Spleen (tissue), 11 donors: ENCODE measurements around the gene MAP4K3. TPM values are rescaled to one million over a fixed set of nuclear protein-coding genes. Genes with fewer than 3 reads are reported as not detected.

Experiments
- DNase-seq: peaks from one replicate; pipeline ENCODE4 v3.0.0-alpha.2; 2020
- H3K27ac ChIP-seq, 8 donors: fragments of 200-600 bp; sonication (generic) in 7 of 8; 1 replicate in 4 of 8; 2 replicates in 4 of 8; pipeline versions ENCODE4 v1.5.0 to v1.8.0; 2016 to 2021; ENCODE audit warnings: inconsistent platforms in 4 of 8, mild to moderate bottlenecking in 4 of 8, moderate library complexity in 1 of 8
- H3K27me3 ChIP-seq, 7 donors: fragments of 200-600 bp; sonication (generic) in 6 of 7; replicated peaks in 1 of 7; 1 replicate in 4 of 7; 2 replicates in 3 of 7; pipeline versions ENCODE4 v1.5.0 to v1.8.0; 2016 to 2021; ENCODE audit warnings: inconsistent platforms in 3 of 7, mild to moderate bottlenecking in 1 of 7
- H3K36me3 ChIP-seq, 6 donors: fragments of 200-600 bp; sonication (generic) in 5 of 6; 1 replicate in 4 of 6; 2 replicates in 2 of 6; pipeline versions ENCODE4 v1.5.0 to v1.8.0; 2016 to 2021; ENCODE audit warnings: inconsistent platforms in 2 of 6
- H3K4me1 ChIP-seq, 6 donors: fragments of 200-600 bp; sonication (generic) in 5 of 6; 1 replicate in 3 of 6; 2 replicates in 3 of 6; pipeline versions ENCODE4 v1.5.0 to v1.8.0; 2016 to 2021; ENCODE audit warnings: inconsistent platforms in 3 of 6
- H3K4me3 ChIP-seq, 8 donors: fragments of 200-600 bp; sonication (generic) in 7 of 8; 1 replicate in 4 of 8; 2 replicates in 4 of 8; pipeline versions ENCODE4 v1.5.0 to v1.8.0; 2016 to 2021; ENCODE audit warnings: inconsistent platforms in 4 of 8, mild to moderate bottlenecking in 4 of 8, moderate library complexity in 2 of 8
- H3K9me3 ChIP-seq, 8 donors: fragments of 200-600 bp; sonication (generic) in 7 of 8; 1 replicate in 4 of 8; 2 replicates in 4 of 8; pipeline versions ENCODE4 v1.5.0 to v1.8.0; 2016 to 2021; ENCODE audit warnings: inconsistent platforms in 4 of 8
- CTCF ChIP-seq, 11 experiments: fragments of 200-600 bp in 7 of 11; fragments of 450-650 bp in 4 of 11; sonication (generic) in 4 of 11; IDR thresholded peaks in 8 of 11; conservative IDR thresholded peaks in 3 of 11; 1 replicate in 7 of 11; 2 replicates in 4 of 11; pipeline versions ENCODE4 v1.4.0 to v1.8.0; 2016 to 2021; ENCODE audit warnings: antibody characterized with exemption in 11 of 11, inconsistent platforms in 4 of 11, mild to moderate bottlenecking in 1 of 11
- POLR2A ChIP-seq, 3 donors: fragments of 450-650 bp; IDR thresholded peaks; one replicate each; pipeline ENCODE4 v1.5.1; 2017; ENCODE audit warnings: antibody characterized with exemption in 3 of 3, mild to moderate bottlenecking in 1 of 3
- POLR2AphosphoS5 ChIP-seq, 3 donors: sonication (generic); formaldehyde crosslinking; IDR thresholded peaks; one replicate each; pipeline ENCODE4 v1.5.1; 2017; ENCODE audit warnings: antibody characterized with exemption in 3 of 3
- WGBS, 5 donors: extraction: QIAGEN DNeasy Blood & Tissue Kit in 3 of 5; methylation state at CpG; one replicate each; pipeline versions ENCODE4 v1.1.5 to v1.1.7; 2013 to 2018; 5-methylcytosine and 5-hydroxymethylcytosine counted together
- intact Hi-C: fragments of 100-400 bp; cut with DNase I; formaldehyde crosslinking; loops from one replicate; pipeline ENCODE4 v1.15.0; 2023; ENCODE audit warnings: low total_unique reads
- polyA plus RNA-seq, 3 donors: library from polyadenylated mRNA; stranded (reverse); fragments of 200-250 nt; gene quantifications; one replicate each; pipeline ENCODE4 v1.2.1, GENCODE V29; 2013
- total RNA-seq, 7 donors: library from RNA; depleted of rRNA in 3 of 7; stranded (reverse); fragments of >200 nt in 3 of 7; fragmentation: NEBNext Ultra II Directional in 4 of 7; extraction: Animal tissue kit (Norgen Biotek cat#: 25700) in 4 of 7; gene quantifications; one replicate each; pipeline versions ENCODE4 v1.1.0 to v1.2.1, GENCODE V29; 2016 to 2021
- donor health status: healthy with polysubstance abuse.
- donor health status: DM: no; HTN: no; CAD: no; lungs with moderate emphysema.
- donor health status: DM: no; HTN: no; CAD: no.
- donor health status: Bipolar disorder and iron deficiency.
- donor health status: healthy.
- donor health status: DM: no; HTN: no; CAD: no.
- donor health status: DM: yes; HTN: yes; CAD: no.

MAP4K3 gene
- total and polyA plus RNA-seq, 10 donors, result 5.8 to 49.5 (median 32.6) TPM

GRCh38 chr2:39269941-39270340, 167.1 kb downstream of the MAP4K3 start:
- WGBS, 5 donors, result 90 to 95% (median 92%) methylated on average over 3 of the region's 3 CpGs
- Histone ChIP-seq H3K4me1 (peaks cover 5 to 19% (median 15%) of the 10 kb centered on the region in 6 donors), H3K9me3 (no peaks in the 10 kb centered on the region), H3K27ac (no peak overlapping the region), H3K27me3 (no peaks in the 10 kb centered on the region), H3K36me3 (peaks cover 0 to 45% (median 3%) of the 10 kb centered on the region in 6 donors), H3K4me3 (no peak overlapping the region)
- TF ChIP-seq POLR2AphosphoS5 (IDR thresholded peaks at IDR 0.05), result no peak
- no peak for TF ChIP-seq POLR2A (IDR thresholded peaks at IDR 0.05)
- no peak for TF ChIP-seq CTCF (IDR thresholded peaks at IDR 0.05 in 8 of 11, conservative IDR thresholded peaks at IDR 0.05 in 3 of 11)
- no peak for DNase-seq
- intact Hi-C loops, result no loop called here

GRCh38 chr2:39266916-39267434, 170.1 kb downstream of the MAP4K3 start:
- no peak for DNase-seq
- intact Hi-C loops, result no loop called here
- Histone ChIP-seq H3K27ac (peak overlapping the region in 1 of 8 donors; percentile 39), H3K9me3 (no peaks in the 10 kb centered on the region), H3K36me3 (peaks cover 0 to 36% (median 4%) of the 10 kb centered on the region in 6 donors), H3K4me1 (peaks cover 5 to 31% (median 19%) of the 10 kb centered on the region in 6 donors), H3K27me3 (no peaks in the 10 kb centered on the region), H3K4me3 (no peak overlapping the region)
- WGBS, 5 donors, result 84 to 98% (median 93%) methylated on average over 3 of the region's 3 CpGs
- TF ChIP-seq POLR2AphosphoS5 (IDR thresholded peaks at IDR 0.05) (no peak), CTCF (IDR thresholded peaks at IDR 0.05 in 8 of 11, conservative IDR thresholded peaks at IDR 0.05 in 3 of 11) (no peak), POLR2A (IDR thresholded peaks at IDR 0.05) (no peak)

- Histone ChIP-seq H3K27ac (peak overlapping the region; percentile 1 to 50 (median 39)), H3K9me3 (no peaks in the 10 kb centered on the region), H3K27me3 (no peaks in the 10 kb centered on the region), H3K36me3 (peaks cover 0 to 32% (median 2%) of the 10 kb centered on the region in 6 donors), H3K4me1 (peaks cover 5 to 31% (median 19%) of the 10 kb centered on the region in 6 donors), H3K4me3 (no peak overlapping the region)
- TF ChIP-seq POLR2A (IDR thresholded peaks at IDR 0.05) (no peak), CTCF (IDR thresholded peaks at IDR 0.05 in 8 of 11, conservative IDR thresholded peaks at IDR 0.05 in 3 of 11) (no peak), POLR2AphosphoS5 (IDR thresholded peaks at IDR 0.05) (no peak)
- intact Hi-C loops, result no loop called here
- no peak for DNase-seq
- WGBS, 5 donors, result 67 to 83% (median 70%) methylated on average over 3 of the region's 3 CpGs
These were observed 170.8 kb downstream of the MAP4K3 start for GRCh38 chr2:39266139-39266805.

GRCh38 chr2:39265315-39265714, 171.8 kb downstream of the MAP4K3 start:
- H3K36me3 ChIP-seq, result peaks cover 0 to 39% (median 2%) of the 10 kb centered on the region in 6 donors
- peak overlapping the region in 6 of 8 donors; percentile 1 to 50 (median 39) for H3K27ac ChIP-seq
- no peak overlapping the region for H3K4me3 ChIP-seq
- TF ChIP-seq POLR2AphosphoS5 (IDR thresholded peaks at IDR 0.05) (no peak), POLR2A (IDR thresholded peaks at IDR 0.05) (no peak), CTCF (IDR thresholded peaks at IDR 0.05 in 8 of 11, conservative IDR thresholded peaks at IDR 0.05 in 3 of 11) (no peak)
- H3K9me3 ChIP-seq, result no peaks in the 10 kb centered on the region
- WGBS, 5 donors, result 57 to 66% (median 60%) methylated on average over 2 of the region's 2 CpGs
- H3K27me3 ChIP-seq, result no peaks in the 10 kb centered on the region
- DNase-seq, result no peak
- intact Hi-C loops, result no loop called here
- H3K4me1 ChIP-seq, result peaks cover 5 to 31% (median 19%) of the 10 kb centered on the region in 6 donors
